ENCODE data around the gene ARHGEF39. TPM values are rescaled to one million over a fixed set of nuclear protein-coding genes. Genes with fewer than 3 reads are reported as not detected.

ARHGEF39 gene
- total and polyA plus RNA-seq, 10 of the 15 experiments (the other 5 are each of a cell fraction or from before 2014, with no cell fraction given): 2.0 to 28.9 (median 13.2) TPM

- TF ChIP-seq ZBTB33 (IDR thresholded peaks at IDR 0.05): no peak
- TF ChIP-seq SKIL (IDR thresholded peaks at IDR 0.05; ENCODE audit: low read depth, poor library complexity, severe bottlenecking): no peak
- no peak for TF ChIP-seq ZBTB40 (IDR thresholded peaks at IDR 0.05; ENCODE audit: borderline replicate concordance)
- no peak for TF ChIP-seq TAF1 (IDR thresholded peaks at IDR 0.05; ENCODE audit: borderline replicate concordance, low read depth, low read length)
Measured at GRCh38 chr9:35697486-35697885, 32.5 kb upstream of the ARHGEF39 start (continued).
